Common myeloid progenitor, CD34-positive (primary cell): Measurements from ENCODE around the gene RPGR.

Source experiments
- CTCF ChIA-PET: fragments of 350-600 bp; sonication (Branson Sonifier 250); formaldehyde crosslinking; loops from one replicate; lab custom pipeline; 2021; ENCODE audit warnings: antibody characterized with exemption; lab: Charles Lee
- POLR2A ChIA-PET: fragments of 350-600 bp; sonication (Branson Sonifier 250); formaldehyde crosslinking; loops from one replicate; lab custom pipeline; 2021; ENCODE audit warnings: antibody characterized with exemption; lab: Charles Lee
- DNase-seq, 3 donors: peaks; one replicate each; pipeline versions ENCODE4 v3.0.0 to v3.0.0-alpha.2; 2013
- H3K27ac ChIP-seq, 2 experiments: 1 replicate in 1 of 2; 2 replicates in 1 of 2; pipeline ENCODE4 v1.7.0; 2013; ENCODE audit warnings: inconsistent platforms in 2 of 2, low read length in 2 of 2, mild to moderate bottlenecking in 2 of 2, low read depth in 1 of 2, moderate library complexity in 1 of 2; ENCODE audit not compliant: severe bottlenecking in 2 of 2, insufficient read depth in 1 of 2, poor library complexity in 1 of 2
- H3K27me3 ChIP-seq, 5 experiments: replicated peaks in 2 of 5; 1 replicate in 3 of 5; 2 replicates in 2 of 5; pipeline versions ENCODE4 v1.6.1 to v1.7.0; 2013; ENCODE audit warnings: low read length in 4 of 5, mild to moderate bottlenecking in 2 of 5, moderate library complexity in 2 of 5, inconsistent platforms in 1 of 5; ENCODE audit not compliant: insufficient read depth in 5 of 5, control insufficient read depth in 4 of 5
- H3K36me3 ChIP-seq, 4 experiments: 1 replicate in 2 of 4; 2 replicates in 2 of 4; pipeline versions ENCODE4 v1.6.1 to v1.7.0; 2013; ENCODE audit warnings: low read length in 3 of 4, control low read depth in 1 of 4, mild to moderate bottlenecking in 1 of 4; ENCODE audit not compliant: control insufficient read depth in 4 of 4, insufficient read depth in 4 of 4
- H3K4me1 ChIP-seq, 4 experiments: 1 replicate in 3 of 4; 2 replicates in 1 of 4; pipeline versions ENCODE4 v1.6.1 to v1.7.1; 2013; ENCODE audit warnings: low read length in 3 of 4, mild to moderate bottlenecking in 3 of 4, control low read depth in 1 of 4, inconsistent platforms in 1 of 4, moderate library complexity in 1 of 4; ENCODE audit not compliant: control insufficient read depth in 4 of 4, insufficient read depth in 4 of 4; ENCODE audit errors: control extremely low read depth in 1 of 4
- H3K4me3 ChIP-seq, 7 experiments: 1 replicate in 4 of 7; 2 replicates in 3 of 7; pipeline versions ENCODE4 v1.5.1 to v1.7.0; 2013; ENCODE audit warnings: mild to moderate bottlenecking in 7 of 7, low read length in 6 of 7, moderate library complexity in 6 of 7, inconsistent platforms in 2 of 7, low read depth in 2 of 7, control low read depth in 1 of 7; ENCODE audit not compliant: insufficient read depth in 4 of 7, control insufficient read depth in 1 of 7; ENCODE audit errors: extremely low read depth in 1 of 7
- H3K9me3 ChIP-seq, 5 experiments: 1 replicate in 4 of 5; 2 replicates in 1 of 5; pipeline versions ENCODE4 v1.6.1 to v1.7.1; 2013; ENCODE audit warnings: low read length in 4 of 5, mild to moderate bottlenecking in 2 of 5, inconsistent platforms in 1 of 5, low read depth in 1 of 5, moderate library complexity in 1 of 5; ENCODE audit not compliant: control insufficient read depth in 4 of 5, insufficient read depth in 2 of 5; ENCODE audit errors: control extremely low read depth in 1 of 5
- WGBS: methylation state at CpG from one replicate; pipeline ENCODE4 v1.1.5; 2013; ENCODE audit not compliant: insufficient coverage; 5-methylcytosine and 5-hydroxymethylcytosine counted together

The RPGR gene

GRCh38 chrX:38221391-38221929, 105.8 kb downstream of the RPGR start:
- Histone ChIP-seq H3K4me3 (no peak overlapping the region), H3K27ac (no peak overlapping the region), H3K9me3 (no peaks in the 10 kb centered on the region), H3K36me3 (no peaks in the 10 kb centered on the region), H3K27me3 (peaks cover 2 to 65% (median 18%) of the 10 kb centered on the region in 5 experiments), H3K4me1 (peaks cover 0 to 18% (median 7%) of the 10 kb centered on the region in 4 experiments)
- no peak for DNase-seq
- ChIA-PET CTCF (no interaction called here), POLR2A (no interaction called here)
- 67% methylated on average over 4 of the region's 10 CpGs for WGBS

DNA sequence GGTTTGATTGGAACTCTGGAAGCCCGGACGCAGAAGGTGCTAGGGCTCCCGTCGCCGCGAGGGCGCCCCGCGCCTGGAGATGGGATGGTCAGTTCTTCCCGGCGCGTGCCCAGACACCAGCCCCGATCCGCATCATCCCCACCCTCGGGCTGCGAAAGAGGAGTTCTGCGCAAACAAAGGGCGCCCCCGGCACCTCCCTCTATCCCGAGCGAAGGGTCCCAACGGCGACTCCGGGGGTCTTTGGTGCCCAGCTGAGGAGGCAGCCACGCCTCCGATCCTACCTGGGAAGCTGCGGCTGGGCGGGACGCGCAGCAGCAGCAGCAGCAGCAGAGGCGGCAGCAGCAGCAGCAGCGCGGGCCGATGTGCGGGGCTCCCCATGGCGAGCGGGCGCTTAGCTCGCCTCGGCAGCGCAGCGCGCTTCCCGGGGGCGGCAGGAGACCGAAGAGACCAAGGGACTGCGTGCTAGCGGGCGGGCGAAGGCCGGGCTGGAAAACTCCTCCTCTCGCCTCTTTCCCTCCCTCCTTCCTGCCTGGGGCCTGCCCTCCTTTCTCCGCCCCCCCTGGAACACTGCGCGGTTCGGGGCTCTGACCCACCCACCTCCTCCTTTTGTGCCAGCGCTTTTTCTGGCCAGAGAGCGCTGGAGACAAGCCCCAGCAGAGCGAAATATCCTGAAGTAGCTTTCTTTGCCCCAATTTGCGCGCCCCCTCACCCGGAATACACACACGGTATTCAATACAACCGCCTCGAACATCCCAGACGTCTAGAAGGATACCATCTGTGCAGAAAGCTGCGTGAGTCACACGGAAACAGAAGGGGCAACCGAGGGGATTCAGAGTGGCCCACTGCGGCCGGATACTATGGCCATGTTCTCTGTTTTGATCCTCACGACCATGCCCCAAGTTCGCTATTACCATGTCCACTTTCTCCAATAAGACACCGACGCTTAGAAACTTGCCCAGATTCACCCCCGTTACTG, 106.6 kb downstream of the RPGR start, which contains the start of gene SRPX:
Gene SRPX (minus strand): TSS at position 457 of the 976 bp plus-strand sequence. CDS start 79 bp downstream, at position 378.
- no peak within 1 kb of the TSS for H3K27ac ChIP-seq
- CTCF ChIA-PET, result interaction anchor here (1.2 kb wide), 1 partner anchor 54 kb away, joined by 3 read pairs; no protein-coding TSS in a partner anchor

DNA sequence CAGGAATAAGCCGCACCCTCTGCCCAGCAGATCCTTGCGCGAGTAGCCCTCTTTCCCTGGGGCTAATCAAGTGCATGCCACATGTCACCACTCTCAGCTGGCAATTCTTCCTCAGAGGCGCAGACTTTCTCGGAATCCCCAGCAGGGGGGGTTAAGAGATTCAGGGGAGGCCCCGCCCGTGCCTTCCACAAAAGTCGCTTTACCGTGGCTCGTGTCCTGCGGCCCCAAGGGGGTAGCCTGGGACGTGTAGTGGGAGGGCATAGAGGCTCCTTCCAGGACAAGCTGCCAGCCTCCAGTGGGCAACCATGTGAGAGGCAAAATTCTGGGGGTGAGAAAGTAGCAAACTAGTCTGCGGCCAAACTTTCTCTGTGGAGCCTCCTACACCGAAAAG, 107.3 kb downstream of the RPGR start:
- no peaks in the 10 kb centered on the region for H3K9me3 ChIP-seq
- CTCF ChIA-PET, result interaction anchor here (1.2 to 1.6 kb wide), 4 partner anchors 9 to 53 kb away, joined by 3 to 6 read pairs (median 5); no protein-coding TSS in a partner anchor

More for the DNA sequence above, 106.6 kb downstream of the RPGR start, which contains the start of gene SRPX:
- Histone ChIP-seq H3K4me1 (peaks cover 0 to 18% (median 7%) of the 10 kb centered on the region in 4 experiments), H3K9me3 (no peaks in the 10 kb centered on the region), H3K36me3 (no peaks in the 10 kb centered on the region), H3K27me3 (peaks cover 2 to 65% (median 18%) of the 10 kb centered on the region in 5 experiments), H3K4me3 (peak within 1 kb of the TSS; percentile 7 to 75 (median 53))
- POLR2A ChIA-PET, result no interaction called here
- whole genome bisulfite sequencing, result 36% methylated on average over 70 of the region's 76 CpGs
- peak in 2 of 3 donors; percentile 64 to 75 for DNase-seq

More for the DNA sequence above, 107.3 kb downstream of the RPGR start:
- Histone ChIP-seq H3K36me3 (no peaks in the 10 kb centered on the region), H3K27ac (no peak overlapping the region), H3K4me3 (peak overlapping the region in 6 of 7 experiments; percentile 33 to 75 (median 54)), H3K27me3 (peaks cover 2 to 62% (median 15%) of the 10 kb centered on the region in 5 experiments), H3K4me1 (peaks cover 0 to 18% (median 7%) of the 10 kb centered on the region in 4 experiments)
- 25% methylated on average over 6 of the region's 14 CpGs for WGBS
- POLR2A ChIA-PET, result no interaction called here
- peak; percentile 38 to 56 (median 50) for DNase-seq
